GM21367 (cell line): ENCODE results near the gene SH3PXD2A.
"Not testable (repeated sequence)": the region's sequence is repeated elsewhere in the genome, so short reads cannot be mapped to it uniquely, and the experiment has no call there.

Source experiments
- ATAC-seq: cut with Tn5 transposase; IDR thresholded peaks from one replicate; pipeline ENCODE4 v1.9.1; 2021; ENCODE audit not compliant: unreplicated experiment

SH3PXD2A gene

DNA sequence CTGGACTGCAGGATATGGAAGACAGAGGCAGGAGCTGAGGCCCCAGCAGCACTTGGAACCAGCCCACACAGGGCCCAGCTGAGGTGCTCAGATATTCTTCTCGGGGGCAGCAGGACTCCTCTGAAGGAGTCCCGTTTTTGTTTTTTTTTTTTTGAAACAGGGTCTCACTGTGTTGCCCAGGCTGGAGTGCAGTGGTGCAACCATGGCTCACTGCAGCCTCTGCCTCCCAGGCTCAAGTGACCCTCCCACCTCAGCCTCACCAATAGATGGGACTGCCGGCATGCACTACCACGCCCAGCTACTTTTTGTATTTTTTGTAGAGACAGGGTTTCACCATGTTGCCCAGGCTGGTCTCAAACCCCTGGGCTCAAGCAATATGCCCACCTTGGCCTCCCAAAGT lies 124.3 kb downstream of the SH3PXD2A start:
- ATAC-seq, result not testable (repeated sequence)

DNA sequence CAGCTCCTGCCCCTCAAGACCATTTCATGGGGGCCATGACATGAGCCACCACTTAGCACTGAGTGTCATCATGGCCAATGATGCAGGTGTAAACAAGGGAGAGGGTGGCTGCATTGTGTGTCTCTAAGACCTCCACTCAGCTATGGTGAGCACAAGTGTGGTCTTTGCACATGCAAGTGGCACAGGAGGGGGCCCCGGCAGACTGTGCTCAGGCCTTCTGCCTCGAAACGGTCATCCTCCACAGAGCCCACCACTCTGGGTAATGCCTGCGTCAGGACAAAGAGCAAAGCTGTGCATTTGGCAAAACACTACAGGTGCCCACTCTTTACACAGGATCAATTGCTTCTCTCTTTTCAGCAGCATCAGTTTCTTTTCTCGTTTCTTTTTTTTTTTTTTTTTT lies 125.5 kb downstream of the SH3PXD2A start:
- no peak for ATAC-seq

DNA sequence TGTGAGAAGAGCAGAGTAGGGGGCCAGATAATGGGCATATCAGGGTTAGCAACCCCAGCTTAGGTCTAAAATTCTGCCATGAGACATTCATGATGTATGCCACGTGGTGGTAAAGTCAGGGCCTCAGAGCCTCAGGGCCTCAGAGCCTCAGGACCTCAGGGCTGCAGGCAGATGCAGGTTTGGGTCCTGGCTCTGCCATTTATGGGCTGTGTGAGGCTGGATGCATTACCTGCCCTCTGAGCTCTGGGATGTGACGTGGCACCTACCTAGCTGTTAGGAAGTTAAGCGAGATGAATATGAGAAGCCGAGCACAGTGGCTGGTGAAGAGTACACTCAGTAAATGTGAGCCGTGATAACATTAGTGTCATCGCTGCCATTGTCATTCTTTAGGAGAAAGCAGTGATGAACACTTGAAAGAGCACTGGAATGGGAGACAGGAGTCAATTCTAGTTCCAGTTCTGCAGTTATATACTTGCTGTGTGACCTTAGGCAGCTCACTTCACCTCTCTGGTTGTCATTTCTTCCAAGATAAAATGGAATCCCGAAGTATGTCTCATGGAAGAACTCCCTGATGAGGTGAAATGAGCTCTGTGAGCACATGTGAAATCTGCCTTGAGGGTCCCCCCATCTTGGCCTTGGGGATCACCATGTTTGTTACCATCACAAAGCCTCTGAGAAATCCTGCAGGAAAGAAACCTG lies 127.2 kb downstream of the SH3PXD2A start:
- no peak for ATAC-seq

DNA sequence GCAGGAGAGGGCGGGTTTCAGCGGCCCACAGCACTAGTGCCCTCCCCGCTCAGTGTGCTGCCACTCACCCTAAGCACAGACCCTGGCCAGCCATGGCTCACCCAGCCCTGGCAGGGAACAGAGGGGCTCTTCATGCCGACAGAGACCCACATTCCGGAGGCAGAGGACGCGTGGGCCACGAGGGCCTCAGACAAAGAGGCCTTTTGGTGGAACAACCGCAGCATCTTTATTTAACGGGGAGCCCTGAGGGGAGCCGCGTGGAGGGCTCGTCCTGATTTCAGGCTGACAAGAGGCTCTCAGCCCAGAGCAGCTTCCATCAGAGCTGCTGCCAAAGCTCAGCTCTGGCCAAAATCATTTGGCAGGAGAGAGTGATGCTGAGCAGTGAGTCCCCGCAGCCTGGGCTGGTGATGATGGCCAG lies 127.8 kb downstream of the SH3PXD2A start:
- no peak for ATAC-seq

DNA sequence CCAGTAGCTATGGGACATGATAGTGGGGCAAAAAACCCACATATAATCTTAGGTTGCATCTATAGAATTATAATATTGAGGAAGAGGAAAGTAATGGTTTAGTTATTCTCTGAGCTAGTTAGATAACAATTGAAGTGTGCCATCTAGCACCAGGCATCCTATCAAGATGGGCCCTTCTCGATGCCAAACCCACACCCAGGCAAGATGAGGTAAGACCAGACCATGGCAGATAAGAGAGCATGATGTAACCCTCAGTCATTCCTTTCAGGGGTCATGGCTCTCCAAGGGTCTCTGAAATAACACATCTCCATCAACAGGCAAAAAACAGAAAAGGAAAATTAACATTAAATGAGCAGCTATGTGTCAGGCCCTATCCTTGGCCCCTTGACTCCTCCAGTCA lies 128.7 kb downstream of the SH3PXD2A start:
- ATAC-seq, result no peak

DNA sequence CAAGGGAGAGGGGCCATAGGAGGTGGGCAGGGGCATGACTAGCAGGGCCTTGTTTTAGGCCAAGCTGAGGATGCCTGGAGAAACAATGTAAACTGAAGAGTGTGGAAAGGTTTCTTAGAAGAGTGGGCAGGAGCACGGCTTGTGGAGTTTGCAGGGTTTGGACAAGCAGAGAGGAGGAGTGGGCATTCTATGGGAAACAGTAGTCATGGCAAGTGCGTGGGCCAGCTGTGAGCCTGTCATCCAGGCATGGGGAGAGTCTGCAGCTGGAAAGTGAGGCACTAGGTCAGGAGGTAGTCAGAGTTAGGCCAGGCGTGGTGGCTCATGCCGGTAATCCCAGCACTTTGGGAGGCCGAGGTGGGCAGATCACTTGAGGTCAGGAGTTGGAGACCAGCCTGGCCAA lies 130.1 kb downstream of the SH3PXD2A start:
- ATAC-seq, result no peak

DNA sequence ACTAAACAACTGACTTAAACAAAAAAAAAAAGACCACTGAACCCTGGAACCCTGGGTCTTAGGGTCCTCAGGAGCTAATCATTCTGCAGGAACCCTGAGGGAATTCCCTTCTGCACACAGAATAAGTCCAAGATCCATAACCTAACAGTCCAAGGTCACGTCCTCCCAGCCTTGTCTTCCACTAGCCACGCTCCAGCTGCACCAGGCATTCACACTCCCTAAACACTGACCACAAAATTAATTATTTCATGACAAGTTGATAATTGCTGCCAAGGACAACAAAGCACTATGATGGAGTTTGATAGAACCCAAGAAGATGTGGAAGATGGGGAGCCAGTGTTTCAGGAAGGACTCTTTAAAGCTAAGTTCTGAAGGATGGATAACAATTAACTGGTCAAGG lies 130.6 kb downstream of the SH3PXD2A start:
- no peak for ATAC-seq

DNA sequence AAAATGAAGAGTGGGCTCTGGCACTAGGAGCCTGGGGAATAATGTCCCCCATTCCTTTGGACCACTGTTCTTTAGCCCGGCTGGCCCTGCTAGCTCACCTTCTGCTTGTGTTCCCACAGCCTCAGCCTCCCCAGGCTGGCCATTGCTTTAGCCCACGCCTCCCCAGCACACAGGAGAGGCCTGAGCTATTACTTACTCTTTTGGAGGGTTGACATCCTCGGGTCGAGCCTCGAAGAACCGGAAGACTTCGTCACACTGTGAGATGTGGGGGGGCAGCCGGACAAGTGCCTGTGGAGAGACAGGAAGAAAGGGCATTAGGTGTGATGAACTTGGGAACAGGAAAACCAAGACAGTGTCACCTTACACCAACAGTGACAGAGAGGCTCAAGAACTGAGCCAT lies 131.3 kb downstream of the SH3PXD2A start:
- no peak for ATAC-seq

DNA sequence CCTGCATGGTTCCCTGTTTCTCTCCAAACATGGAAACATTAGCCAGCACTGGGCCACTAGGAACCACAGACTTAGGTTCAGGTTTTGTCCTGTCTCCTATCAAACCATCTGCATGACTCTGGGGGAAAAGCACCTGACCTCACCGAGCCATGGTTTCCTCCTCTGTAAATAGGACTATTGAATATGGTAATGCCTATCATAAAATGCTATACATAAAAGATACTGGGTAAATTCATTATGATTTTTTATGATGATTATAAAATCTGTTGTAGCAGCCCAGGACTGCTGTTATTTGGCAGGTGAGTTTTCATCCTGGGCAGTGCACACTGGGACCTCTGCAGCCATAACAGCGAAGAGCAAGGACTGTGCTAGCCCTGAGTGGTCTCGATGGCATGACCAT lies 131.8 kb downstream of the SH3PXD2A start:
- no peak for ATAC-seq

DNA sequence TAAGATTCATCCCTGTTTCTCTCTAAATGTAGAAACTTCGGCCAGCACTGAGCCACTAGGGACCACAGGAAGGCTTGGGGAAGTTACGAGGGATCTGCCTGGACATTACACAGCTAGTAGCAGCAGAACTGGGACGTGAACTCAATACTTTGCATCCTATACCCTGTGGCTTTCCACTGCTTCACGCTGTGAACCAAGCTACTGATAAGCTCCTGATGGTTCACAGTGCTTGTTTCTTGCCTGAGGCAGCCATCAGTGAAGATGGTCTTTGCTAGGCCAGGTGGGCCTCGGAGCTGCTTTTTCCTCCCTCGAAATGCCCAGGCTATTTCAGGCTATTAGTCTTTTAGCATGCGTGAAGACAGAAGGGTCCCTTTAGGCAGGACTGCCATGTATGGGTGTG lies 132.7 kb downstream of the SH3PXD2A start:
- ATAC-seq, result no peak

DNA sequence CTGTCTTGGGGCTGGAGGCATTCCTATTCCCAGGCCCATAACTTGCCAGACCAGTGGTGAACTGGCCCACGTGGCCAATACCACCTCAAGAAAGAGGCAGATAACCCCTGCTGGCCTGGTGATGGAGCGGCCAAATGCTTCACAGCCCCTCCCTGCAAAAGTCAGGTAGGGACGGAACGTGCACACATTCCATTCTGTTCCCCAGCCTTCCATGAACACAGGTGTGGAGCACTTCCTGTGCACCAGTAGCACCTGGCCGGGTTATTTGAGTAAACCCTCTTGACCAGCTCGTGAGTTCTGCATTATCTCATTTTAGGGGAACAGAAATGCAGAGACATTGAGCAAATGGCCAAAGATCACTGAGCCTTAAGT lies 134.4 kb downstream of the SH3PXD2A start:
- no peak for ATAC-seq

DNA sequence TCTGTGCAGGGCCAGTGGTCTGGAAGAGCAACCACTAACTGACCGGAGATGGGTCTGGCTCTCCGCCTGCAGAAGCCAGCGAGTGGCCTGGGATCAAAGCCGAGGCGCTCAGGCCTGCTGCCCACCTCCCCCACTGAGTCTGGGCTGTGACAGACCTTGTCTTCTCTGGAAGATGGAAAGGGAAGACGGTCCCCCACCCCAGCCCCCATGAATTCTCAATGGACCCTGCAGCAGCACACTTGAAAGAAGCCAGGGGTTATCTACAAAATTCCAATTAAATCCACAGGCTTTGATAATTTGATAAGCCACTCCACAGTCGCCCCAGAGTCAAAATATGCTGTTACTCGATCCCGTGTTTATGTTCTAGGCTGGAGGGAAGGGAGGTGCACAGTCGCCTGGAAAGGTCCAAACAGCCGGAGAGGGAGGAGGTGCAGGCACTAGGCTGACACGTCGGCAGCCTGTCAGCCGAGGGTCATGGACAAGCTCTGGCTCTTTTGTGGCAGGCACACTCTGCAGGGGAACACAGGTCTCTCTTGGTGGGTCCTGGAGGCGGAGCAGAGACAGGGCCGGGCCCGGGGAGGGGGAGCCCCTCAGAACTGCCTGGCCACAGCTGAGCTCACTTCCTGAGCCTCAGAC lies 134.9 kb downstream of the SH3PXD2A start:
- ATAC-seq, result no peak

DNA sequence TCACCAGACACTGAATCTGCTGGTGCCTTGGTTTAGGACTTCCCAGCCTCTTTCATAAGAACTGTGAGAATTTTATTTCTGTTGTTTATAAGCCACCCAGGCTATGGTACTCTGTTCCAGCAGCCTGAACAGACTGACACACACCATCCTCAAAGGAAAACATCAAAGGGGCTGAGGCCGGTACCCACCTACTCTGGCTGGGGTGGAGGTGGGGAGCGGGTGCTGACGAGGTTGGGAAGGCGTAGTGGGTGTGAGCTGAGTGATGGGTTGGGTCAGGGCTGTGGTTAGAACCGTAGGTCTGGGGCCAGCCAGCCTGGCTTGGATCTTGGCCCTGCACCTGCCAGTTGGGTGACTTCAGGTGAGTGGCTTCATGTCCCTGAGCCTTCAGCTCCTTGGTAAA lies 136.3 kb downstream of the SH3PXD2A start:
- no peak for ATAC-seq

DNA sequence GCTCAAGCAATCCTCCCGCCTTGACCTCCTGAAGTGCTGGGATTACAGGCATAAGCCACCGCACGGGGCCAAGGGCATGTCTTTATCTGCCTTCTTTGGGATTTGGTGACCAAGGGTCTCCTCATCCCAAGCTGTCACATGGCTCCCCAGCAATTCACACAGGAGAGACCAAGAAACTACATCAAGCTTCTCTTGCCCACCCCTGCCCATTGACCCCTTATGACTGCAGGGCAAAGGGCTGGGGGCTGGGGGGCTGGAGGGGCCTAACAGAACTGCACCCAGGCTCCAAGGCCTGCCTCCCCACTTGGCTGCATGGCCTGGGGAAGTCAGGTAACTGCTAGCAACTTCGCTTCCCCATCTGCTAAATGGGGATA lies 137.1 kb downstream of the SH3PXD2A start:
- no peak for ATAC-seq

DNA sequence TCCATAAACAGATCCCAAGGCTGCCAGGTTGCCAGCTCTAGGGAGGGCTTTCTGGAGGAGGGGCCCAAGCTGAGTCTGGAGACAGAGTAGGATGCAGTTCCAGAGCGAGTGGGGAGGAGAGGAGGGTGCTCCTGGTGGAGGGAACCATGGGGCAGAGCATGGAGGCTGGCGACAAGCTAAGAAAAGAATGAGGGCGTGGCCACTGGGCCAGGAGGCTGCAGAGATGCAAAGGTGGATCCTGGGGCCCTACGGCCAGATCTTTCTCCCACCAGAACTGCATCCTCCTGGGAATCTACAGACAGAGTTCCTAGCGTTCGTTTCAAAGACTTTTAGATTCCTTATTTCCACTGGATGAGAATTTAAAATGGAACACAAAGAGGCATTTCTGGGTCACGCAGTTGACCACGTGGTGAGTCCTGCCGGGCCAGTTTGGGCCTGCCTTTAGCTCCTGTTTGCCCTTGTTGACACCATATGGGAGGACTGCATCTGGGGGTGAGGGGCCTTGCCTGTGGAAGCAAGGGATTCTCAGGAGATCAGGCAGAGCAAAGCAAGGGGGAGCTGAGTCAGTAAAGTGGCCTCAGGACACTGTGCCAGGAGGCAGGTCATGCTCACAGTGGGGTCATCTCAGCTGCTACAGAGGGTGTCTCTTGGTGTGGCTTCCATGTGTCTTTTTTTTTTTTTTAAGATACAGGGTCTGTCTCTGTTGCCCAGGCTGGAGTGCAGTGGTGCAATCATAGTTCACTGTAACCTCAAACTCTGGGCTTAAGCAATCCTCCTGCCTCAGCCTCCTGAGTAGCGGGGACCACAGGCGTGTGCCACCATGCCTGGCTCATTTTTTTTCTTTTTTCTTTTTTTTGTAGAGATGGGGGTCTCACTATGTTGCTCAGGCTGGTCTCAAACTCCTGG lies 137.8 kb downstream of the SH3PXD2A start:
- no peak for ATAC-seq

DNA sequence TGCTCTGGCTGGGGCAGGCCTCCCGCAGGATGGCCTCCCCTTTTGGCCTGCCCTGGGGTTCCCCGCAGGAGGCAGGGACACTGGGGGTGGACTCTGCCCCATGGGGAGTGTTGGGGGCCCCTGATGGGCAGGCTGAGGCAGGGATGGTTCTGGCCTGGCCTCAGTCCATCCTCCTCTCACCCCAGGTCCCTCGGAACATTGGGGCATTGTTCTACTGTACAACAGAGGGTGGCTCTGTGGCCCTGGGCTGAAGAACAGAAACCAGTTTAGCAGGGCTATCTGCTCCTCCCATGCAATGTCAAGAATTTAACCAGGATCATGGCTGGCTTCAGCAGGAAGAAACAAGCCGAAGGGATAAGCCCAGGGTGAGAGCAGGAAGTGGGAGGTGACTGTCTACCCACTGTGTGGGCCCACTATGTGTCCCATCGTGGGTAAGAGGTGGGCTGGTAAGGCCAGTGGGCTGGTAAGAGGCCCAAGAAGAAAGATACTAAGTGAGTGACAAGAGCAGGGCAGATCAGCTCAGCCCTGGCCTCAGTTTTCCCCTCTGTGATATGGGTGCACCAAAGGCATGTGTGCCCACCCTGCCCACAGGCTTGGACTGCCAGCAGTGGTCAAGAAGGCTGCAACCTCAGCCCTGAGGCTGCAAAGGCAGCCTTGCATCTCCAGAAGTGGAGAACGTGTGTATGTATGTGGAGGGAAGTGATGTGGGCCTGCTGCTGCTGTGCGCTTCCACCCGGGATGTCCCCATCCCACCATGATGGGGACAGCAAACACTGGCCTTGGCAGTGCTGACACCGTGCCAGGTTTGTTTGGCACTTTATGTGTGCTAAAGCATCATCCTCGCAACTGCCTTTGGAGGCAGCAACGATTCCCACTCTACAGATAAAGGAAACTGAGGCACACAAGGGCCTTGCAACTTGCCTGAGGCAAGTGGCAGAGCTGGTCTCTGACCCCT lies 138.9 kb downstream of the SH3PXD2A start:
- ATAC-seq, result no peak

DNA sequence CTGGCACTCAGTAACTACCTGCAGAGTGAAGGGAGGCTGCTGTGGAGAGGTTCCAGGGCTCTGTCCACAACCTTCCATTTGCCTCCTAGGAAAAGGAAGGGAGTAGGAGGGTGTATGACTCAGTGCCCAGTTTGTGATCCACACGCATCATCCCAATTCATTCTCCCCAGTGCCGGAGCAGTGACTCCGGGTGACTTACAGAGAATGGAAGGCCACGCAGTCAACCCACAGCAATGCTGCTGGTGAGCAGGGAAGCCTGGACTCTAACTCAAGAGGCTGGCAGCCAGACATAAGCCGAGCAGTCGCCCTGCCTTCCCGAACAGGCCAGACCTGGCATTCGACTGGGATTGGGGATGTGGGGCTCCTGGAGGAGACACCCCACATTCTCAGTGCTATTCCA lies 139.9 kb downstream of the SH3PXD2A start:
- ATAC-seq, result no peak

DNA sequence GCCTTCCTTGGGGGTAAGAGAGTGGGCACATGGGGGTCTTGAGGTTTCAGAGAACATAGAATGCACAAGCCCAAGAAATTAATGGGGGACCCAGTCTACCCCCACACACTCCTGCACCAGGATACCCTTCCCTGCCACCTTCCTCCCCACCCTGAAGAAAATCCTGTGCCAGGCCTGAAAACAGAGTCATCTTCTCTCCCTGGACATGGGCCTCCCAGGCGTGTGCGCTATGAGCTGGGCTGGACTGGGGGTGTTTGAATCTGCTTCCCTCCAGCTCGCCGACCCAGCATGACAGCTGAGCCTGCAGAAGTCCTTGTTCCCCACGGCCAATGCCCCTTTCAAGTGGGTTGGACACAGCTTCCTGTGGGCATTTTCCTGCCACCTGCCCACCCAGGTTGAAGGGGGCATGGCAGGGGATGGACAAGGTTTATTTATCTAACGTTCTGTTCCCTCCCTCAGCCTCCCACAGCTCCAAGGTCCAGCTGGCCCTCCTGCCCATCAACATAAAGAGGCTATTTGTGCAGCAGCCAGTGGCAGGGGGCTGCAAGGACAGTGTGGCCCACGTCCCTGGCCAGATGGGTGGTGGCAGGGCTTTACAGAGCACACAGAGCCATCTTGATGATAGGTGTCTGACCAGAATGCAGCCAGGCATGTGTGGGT lies 141.0 kb downstream of the SH3PXD2A start:
- ATAC-seq, result no peak

DNA sequence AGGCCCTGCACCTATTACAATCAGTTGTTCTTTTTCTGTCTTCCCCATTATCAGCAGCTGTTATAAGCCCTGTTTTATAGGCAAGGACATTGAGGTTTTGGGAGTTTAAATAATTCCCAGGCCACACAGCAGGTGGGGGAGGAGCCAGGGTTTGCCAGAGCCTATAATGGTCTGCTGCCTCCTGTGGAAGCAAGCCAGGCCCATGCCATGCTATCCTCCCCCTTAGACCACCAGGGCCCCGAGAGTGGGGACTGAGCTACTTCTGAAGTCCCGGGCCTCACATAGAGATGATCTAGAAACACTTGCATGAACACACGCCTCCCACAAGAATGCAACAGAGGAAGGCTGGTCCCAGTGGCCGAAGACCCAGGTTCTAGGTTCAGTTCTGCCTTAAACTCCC lies 141.7 kb downstream of the SH3PXD2A start:
- no peak for ATAC-seq

DNA sequence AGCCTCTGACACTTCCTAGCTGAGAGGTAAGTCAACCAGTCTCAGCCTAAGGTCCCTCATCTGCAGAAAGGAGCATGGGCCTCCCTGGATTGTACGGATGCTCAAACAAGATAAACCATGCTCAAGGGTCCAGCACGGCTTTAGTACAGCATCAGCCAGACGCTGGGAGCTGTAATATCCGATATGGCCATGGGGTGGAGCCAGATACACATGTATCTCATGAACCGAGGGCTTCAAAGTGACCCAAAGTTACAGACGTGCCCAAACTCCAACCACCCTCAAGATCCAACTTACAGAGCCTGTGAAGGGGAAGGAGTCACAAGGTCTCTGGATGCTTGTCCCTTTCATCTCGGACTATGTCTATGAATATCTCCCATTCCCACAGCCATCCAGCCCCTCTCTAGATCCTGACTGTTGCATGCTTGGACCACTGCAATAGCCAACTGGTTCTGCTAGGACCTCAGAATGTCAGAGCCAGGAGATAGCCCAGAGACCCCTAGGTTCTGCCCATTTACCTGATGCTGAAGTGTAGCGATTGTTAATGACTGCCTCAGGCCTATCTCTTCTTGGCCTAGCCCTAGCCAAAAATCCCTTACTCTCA lies 142.4 kb downstream of the SH3PXD2A start:
- ATAC-seq, result no peak
